Cardiac ventricle fibroblast (primary cell): ENCODE results near the gene LRRC19. TPM values are rescaled to one million over a fixed set of nuclear protein-coding genes. Genes with fewer than 3 reads are reported as not detected.

Experiments used
- total RNA-seq: library from RNA; depleted of rRNA; stranded (reverse); fragments of >200 nt; gene quantifications from 2 replicates; pipeline ENCODE4 v1.2.3, GENCODE V29; 2015

The LRRC19 gene, protein sequence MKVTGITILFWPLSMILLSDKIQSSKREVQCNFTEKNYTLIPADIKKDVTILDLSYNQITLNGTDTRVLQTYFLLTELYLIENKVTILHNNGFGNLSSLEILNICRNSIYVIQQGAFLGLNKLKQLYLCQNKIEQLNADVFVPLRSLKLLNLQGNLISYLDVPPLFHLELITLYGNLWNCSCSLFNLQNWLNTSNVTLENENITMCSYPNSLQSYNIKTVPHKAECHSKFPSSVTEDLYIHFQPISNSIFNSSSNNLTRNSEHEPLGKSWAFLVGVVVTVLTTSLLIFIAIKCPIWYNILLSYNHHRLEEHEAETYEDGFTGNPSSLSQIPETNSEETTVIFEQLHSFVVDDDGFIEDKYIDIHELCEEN
- total RNA-seq, result not detected in 2 replicates

DNA sequence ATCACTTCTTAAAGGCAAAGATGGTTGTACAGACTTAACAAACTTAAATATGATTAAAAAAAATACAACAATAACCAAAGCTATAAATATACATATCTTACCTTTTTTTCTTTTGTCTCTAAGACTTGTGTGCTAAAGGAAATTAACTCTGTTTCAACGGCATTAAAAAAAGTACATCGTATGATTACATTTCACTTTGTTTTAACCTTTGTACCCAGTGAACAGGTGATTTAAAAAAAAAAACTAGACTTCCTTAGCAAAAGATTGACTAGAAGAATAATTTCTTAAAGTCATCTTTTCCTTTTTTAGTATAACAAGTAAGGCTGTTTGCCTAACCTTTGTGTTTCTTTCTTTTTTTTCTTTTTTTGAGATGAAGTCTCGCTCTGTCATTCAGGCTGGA is at the start of gene LRRC19:
LRRC19 (minus strand) TSS at position 182 of the 400 bp plus-strand sequence. CDS start 5,978 bp downstream, outside the sequence.

DNA sequence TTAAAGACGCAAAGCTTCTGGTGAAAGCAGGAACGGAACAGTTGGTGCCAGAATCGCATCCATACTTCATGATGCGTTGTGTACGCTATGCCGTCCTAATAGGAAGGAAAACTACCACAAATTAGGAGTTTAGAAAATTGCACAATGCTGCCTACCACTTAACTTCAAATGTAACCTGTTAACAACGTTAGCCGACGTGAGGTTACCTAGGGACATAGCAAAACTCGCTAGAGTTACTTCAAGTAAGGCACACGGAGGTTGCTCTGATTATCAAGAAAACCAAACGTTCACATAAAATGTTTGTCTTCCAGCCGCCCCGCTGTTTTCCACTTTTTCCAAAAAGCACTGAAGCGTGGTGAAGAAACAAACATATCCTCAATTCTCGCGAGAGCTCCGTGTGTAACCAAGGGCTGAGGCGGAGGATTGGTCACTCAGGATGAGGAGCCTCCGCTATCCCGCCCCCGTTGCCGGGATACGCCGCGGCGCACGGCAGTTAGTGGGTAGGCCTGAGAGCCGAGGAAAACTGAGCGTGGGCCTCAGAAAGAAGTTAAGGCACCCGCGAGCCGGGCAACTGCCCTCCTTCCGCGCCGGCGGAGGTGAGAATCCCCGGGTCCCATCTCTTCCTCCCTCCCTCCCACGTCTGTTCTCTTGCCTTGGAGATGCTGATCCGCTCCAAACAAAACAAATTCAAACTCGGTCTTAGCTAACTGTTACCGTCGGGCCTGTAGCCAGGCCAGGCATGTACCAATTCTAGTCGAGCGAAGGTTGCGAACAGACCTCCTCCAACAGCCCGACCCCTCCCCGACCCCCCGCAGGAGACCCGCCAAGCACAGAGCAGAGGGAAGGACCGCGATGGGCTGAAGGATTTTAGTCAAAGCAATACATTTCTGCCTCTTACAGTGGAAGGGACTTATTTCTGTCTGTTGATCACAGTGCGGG is 49.3 kb downstream of the LRRC19 start, which contains the start of gene IFT74:
IFT74 (plus strand) TSS at position 492 of the 939 bp plus-strand sequence. CDS start 5,556 bp downstream, outside the sequence.

DNA sequence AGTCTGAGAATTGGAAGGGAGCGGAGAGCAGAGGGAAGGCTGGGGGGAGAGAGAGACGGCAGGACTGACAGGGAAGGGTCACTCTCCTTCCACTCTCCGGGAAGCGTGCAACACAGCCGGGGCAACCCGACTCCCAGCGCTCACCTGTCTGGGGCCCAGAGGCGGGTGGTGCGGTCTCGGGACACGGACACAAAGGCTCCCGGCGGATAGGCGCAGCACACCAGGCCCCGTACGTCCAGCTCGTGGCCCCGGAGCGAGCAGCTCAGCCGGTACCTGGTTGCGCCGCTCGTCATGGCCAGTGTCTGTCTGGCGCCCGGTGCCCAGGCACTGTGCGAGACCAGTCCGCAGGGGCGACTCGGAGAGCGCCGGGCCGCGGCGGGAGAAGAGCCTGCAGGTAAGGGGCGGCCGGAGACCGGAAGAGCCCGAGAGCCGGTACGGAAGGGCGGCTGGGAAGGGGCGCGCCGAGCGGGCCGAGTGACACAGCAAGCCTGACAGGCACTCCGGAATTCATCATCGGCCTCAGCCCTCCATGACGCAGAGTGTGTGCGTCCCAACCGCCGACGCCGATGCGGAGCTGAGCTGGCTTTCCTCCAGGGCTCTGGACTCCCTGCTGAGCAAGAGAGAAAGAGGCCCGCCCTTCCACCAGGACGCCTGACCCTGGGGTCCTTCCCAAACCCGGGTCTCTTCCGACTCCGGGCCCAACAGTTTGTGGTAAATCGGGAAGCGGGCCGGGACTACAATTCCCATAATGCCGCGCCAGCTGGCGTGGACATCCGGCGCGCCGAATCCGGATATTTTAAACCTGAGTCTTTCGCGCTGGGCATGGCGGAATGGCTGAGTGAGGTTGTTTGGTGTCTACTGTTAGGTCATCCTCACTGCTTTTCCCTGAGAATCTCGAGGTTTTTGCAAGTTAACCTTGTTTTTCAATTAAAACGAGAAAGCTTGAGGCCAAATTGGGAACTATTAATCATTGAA is 58.4 kb downstream of the LRRC19 start, which contains the start of gene PLAA:
PLAA (minus strand) TSS at position 490 of the 975 bp plus-strand sequence; CDS start at position 293, 197 bp downstream.

Other genes starting within 250 kb of the LRRC19 start
- 8.5 and 8.7 TPM in 2 replicates for gene CAAP1, start 112.9 kb downstream of the LRRC19 start, total RNA-seq
- gene PLAA, start 58.4 kb downstream of the LRRC19 start, total RNA-seq, result 20.8 and 22.1 TPM in 2 replicates
- 9.7 and 11.2 TPM in 2 replicates for gene IFT74, start 49.3 kb downstream of the LRRC19 start, total RNA-seq
- 1.2 TPM in 2 replicates for gene TEK, start 103.6 kb upstream of the LRRC19 start, total RNA-seq